GM12873 (cell line): ENCODE results near the gene MEIS3.
A peak's percentile ranks its signal among the peaks of the same experiment; 100 is the strongest.

Experiments used
- CTCF ChIP-seq: IDR thresholded peaks from 2 replicates; pipeline ENCODE4 v1.5.1; 2012; ENCODE audit warnings: low read depth, mild to moderate bottlenecking, moderate library complexity, low read length, control low read depth; ENCODE audit not compliant: insufficient read depth; ENCODE audit errors: missing control alignments

MEIS3 gene

DNA sequence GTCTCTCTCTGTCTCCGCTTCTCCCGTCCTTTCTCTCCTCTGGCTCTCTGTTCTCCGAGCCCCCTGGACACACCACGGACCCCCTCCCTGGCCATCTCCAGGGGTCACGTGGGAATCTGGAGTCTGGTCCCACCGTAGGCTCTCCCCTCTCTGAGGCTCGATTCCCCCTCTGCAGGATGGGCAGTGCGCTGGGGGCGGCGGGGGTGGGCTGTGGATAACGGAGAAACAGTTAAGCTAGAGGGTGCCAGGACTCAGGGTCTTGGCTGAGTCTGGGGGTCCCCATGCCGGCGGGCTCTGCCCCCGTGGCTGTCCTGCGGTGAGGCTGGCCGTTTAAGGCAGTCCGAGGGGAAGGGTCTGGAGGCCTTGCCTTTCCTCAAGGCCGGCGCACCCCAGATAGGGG lies 462 bp upstream of the MEIS3 start:
- TF ChIP-seq CTCF: no peak

- TF ChIP-seq CTCF: no peak
These were observed 666 bp downstream of the MEIS3 start for GRCh38 chr19:47418692-47419029.

- no peak for TF ChIP-seq CTCF
These were observed 1.3 kb downstream of the MEIS3 start for GRCh38 chr19:47417746-47418691.

DNA sequence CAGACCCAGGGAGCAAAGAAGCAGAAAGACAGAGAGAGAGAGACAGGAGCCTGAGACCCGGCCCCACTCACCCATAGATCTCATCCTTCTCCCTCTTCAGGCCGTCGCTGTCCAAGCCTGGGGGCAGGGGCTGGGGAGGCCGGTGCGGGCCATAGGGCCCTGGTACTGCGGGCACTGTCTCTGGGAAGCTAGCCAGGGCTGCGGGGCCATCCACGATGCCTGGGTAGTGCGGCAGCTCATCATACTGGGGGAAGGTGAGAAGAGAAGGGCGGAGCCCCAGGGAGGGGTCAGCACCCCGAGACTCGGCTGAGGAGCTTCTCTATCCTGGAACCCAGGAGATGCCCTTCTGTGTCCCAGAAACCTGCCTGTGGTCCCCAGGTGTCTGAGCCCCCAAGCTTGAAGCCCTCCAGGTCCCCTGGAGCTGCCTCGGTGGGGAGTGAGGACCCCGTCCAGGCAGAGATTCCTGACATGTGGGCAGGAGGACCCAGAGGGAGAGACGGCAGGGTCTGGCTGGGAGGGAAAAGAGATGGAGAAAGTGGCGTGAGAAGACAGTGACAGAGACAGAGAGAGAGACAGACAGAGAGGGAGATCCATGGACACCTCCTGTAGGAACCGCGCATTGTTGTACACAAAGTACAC lies 2.1 kb downstream of the MEIS3 start:
- no peak for TF ChIP-seq CTCF

DNA sequence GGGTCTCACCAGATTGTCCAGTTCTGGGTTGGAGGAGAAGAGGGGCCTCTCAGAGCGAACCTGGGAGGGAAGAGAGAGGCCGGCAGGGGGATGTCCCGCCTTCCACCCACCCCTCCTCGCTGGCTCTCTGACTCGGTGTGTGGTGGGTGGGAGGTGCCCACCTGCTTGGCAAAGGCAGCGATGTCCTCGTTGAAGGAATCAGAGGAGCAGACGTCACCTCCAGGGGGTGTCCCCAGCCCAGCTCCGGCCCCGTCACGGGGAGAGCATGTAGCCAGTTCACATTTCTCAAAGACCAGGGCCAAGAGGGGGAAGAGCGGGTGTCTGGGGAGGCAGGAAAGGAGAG lies 2.7 kb downstream of the MEIS3 start:
- no peak for TF ChIP-seq CTCF

GRCh38 chr19:47415953-47416642 lies 3.2 kb downstream of the MEIS3 start:
- no peak for TF ChIP-seq CTCF

DNA sequence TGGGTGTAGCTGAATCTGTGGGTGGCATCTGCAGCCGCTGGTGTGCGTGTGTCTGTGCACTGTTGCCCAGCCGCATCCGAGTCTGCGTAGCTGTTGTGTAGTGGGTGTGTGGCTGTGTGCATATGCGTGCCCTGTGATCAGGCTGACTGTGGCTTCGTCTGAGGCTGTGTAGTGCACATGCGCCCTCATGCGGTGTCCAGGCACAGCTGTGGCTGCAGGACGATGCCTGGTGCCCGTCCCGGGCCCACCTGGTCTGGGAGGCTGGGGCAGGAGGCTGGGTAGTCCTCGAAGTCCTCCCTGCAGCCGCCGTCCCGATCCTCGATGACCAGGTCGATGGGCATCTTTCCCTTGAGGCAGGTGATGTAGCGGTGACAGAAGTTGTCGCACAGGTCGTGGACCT lies 4.9 kb downstream of the MEIS3 start:
- TF ChIP-seq CTCF: peak; percentile 37
